ENCODE data around the gene USP51. TPM values are rescaled to one million over a fixed set of nuclear protein-coding genes. Genes with fewer than 3 reads are reported as not detected.
"Not testable (repeated sequence)": the region's sequence is repeated elsewhere in the genome, so short reads cannot be mapped to it uniquely, and the experiment has no call there.

Gene USP51
- total RNA-seq, 4 donors from 2014 or later, result 0.11 to 3.1 (median 0.61) TPM

- 84% methylated on average over 2 of the region's 2 CpGs for WGBS
- Histone ChIP-seq H3K36me3 (no peaks in the 10 kb centered on the region), H3K27me3 (no peaks in the 10 kb centered on the region), H3K9me3 (no peaks in the 10 kb centered on the region), H3K27ac (no peak overlapping the region), H3K4me1 (peaks cover 14% of the 10 kb centered on the region), H3K4me3 (no peak overlapping the region)
- TF ChIP-seq POLR2AphosphoS5 (IDR thresholded peaks at IDR 0.05) (no peak), CTCF (IDR thresholded peaks at IDR 0.05) (no peak), EP300 (IDR thresholded peaks at IDR 0.05) (no peak), POLR2A (IDR thresholded peaks at IDR 0.05) (no peak)
- no peak for DNase-seq (ENCODE audit: low spot score in 2 of 2)
Measured at GRCh38 chrX:55487143-55487542, 2.5 kb downstream of the USP51 start.

GRCh38 chrX:55486736-55487135 lies 2.9 kb downstream of the USP51 start:
- H3K4me3 ChIP-seq, result no peak overlapping the region
- H3K9me3 ChIP-seq, result no peaks in the 10 kb centered on the region
- TF ChIP-seq POLR2A (IDR thresholded peaks at IDR 0.05) (no peak), POLR2AphosphoS5 (IDR thresholded peaks at IDR 0.05) (no peak), EP300 (IDR thresholded peaks at IDR 0.05) (no peak), CTCF (IDR thresholded peaks at IDR 0.05) (no peak)
- no peaks in the 10 kb centered on the region for H3K27me3 ChIP-seq
- no peaks in the 10 kb centered on the region for H3K36me3 ChIP-seq
- no peak overlapping the region for H3K27ac ChIP-seq
- peaks cover 14% of the 10 kb centered on the region for H3K4me1 ChIP-seq
- DNase-seq (ENCODE audit: low spot score in 2 of 2), result no peak
- WGBS, result 66% methylated on average over 3 of the region's 3 CpGs

GRCh38 chrX:55484948-55485347 lies 4.7 kb downstream of the USP51 start:
- H3K4me3 ChIP-seq, result no peak overlapping the region
- peaks cover 10% of the 10 kb centered on the region for H3K4me1 ChIP-seq
- TF ChIP-seq CTCF (IDR thresholded peaks at IDR 0.05) (no peak), POLR2AphosphoS5 (IDR thresholded peaks at IDR 0.05) (no peak), POLR2A (IDR thresholded peaks at IDR 0.05) (no peak), EP300 (IDR thresholded peaks at IDR 0.05) (no peak)
- no peaks in the 10 kb centered on the region for H3K27me3 ChIP-seq
- no peak for DNase-seq (ENCODE audit: low spot score in 2 of 2)
- no peak overlapping the region for H3K27ac ChIP-seq
- no peaks in the 10 kb centered on the region for H3K36me3 ChIP-seq
- no peaks in the 10 kb centered on the region for H3K9me3 ChIP-seq

GRCh38 chrX:55480390-55481062 lies 9.1 kb downstream of the USP51 start:
- 62% methylated on average over 3 of the region's 3 CpGs for WGBS
- Histone ChIP-seq H3K4me3 (no peak overlapping the region), H3K27ac (no peak overlapping the region), H3K9me3 (no peaks in the 10 kb centered on the region), H3K4me1 (no peaks in the 10 kb centered on the region), H3K36me3 (no peaks in the 10 kb centered on the region), H3K27me3 (no peaks in the 10 kb centered on the region)
- no peak for DNase-seq (ENCODE audit: low spot score in 2 of 2)
- TF ChIP-seq POLR2A (IDR thresholded peaks at IDR 0.05) (no peak), POLR2AphosphoS5 (IDR thresholded peaks at IDR 0.05) (no peak), CTCF (IDR thresholded peaks at IDR 0.05) (no peak), EP300 (IDR thresholded peaks at IDR 0.05) (no peak)

GRCh38 chrX:55479956-55480355 lies 9.7 kb downstream of the USP51 start:
- DNase-seq (ENCODE audit: low spot score in 2 of 2); H3K9me3 ChIP-seq; H3K36me3 ChIP-seq; H3K4me3 ChIP-seq; H3K4me1 ChIP-seq; H3K27ac ChIP-seq; H3K27me3 ChIP-seq: not testable (repeated sequence)
- WGBS, result 81% methylated on average over 6 of the region's 8 CpGs

- no CpG with 5 or more reads among the region's 5 CpGs for WGBS
- H3K9me3 ChIP-seq; DNase-seq (ENCODE audit: low spot score in 2 of 2); H3K27ac ChIP-seq; H3K4me1 ChIP-seq; H3K27me3 ChIP-seq; H3K4me3 ChIP-seq; H3K36me3 ChIP-seq: not testable (repeated sequence)
Measured at GRCh38 chrX:55465791-55466190, 23.9 kb downstream of the USP51 start.

GRCh38 chrX:55465108-55465507 lies 24.5 kb downstream of the USP51 start:
- no CpG with 5 or more reads among the region's 5 CpGs for whole genome bisulfite sequencing
- not testable (repeated sequence) for H3K9me3 ChIP-seq; DNase-seq (ENCODE audit: low spot score in 2 of 2); H3K36me3 ChIP-seq; H3K4me3 ChIP-seq; H3K4me1 ChIP-seq; H3K27ac ChIP-seq; H3K27me3 ChIP-seq

GRCh38 chrX:55464050-55464449 lies 25.6 kb downstream of the USP51 start:
- H3K4me3 ChIP-seq; H3K4me1 ChIP-seq; DNase-seq (ENCODE audit: low spot score in 2 of 2); H3K9me3 ChIP-seq; H3K36me3 ChIP-seq; H3K27me3 ChIP-seq; H3K27ac ChIP-seq: not testable (repeated sequence)
- WGBS, result no CpG with 5 or more reads among the region's 5 CpGs

GRCh38 chrX:55459926-55460325 lies 29.7 kb downstream of the USP51 start:
- not testable (repeated sequence) for H3K27me3 ChIP-seq; H3K4me3 ChIP-seq; H3K4me1 ChIP-seq; H3K27ac ChIP-seq; H3K9me3 ChIP-seq; H3K36me3 ChIP-seq; DNase-seq (ENCODE audit: low spot score in 2 of 2)
- no CpG with 5 or more reads among the region's 4 CpGs for WGBS

- no CpG with 5 or more reads among the region's 5 CpGs for WGBS
- not testable (repeated sequence) for H3K36me3 ChIP-seq; H3K4me3 ChIP-seq; H3K9me3 ChIP-seq; DNase-seq (ENCODE audit: low spot score in 2 of 2); H3K27me3 ChIP-seq; H3K27ac ChIP-seq; H3K4me1 ChIP-seq
Measured at GRCh38 chrX:55459426-55459825, 30.2 kb downstream of the USP51 start.

All from suprapubic skin (tissue), 4 donors.